MM.1S (cell line): Measurements from ENCODE around the gene BDP1.
"Not testable (repeated sequence)": the region's sequence is repeated elsewhere in the genome, so short reads cannot be mapped to it uniquely, and the experiment has no call there.

Experiments
- CTCF ChIP-seq: fragments of 300-600 bp; sonication (generic); IDR thresholded peaks from 2 replicates; pipeline ENCODE4 v1.5.1; 2016; ENCODE audit warnings: antibody characterized with exemption, low read length, mixed read lengths
- EZH2 ChIP-seq: fragments of 300-600 bp; sonication (generic); optimal IDR thresholded peaks from 2 replicates; pipeline ENCODE3; 2017; ENCODE audit warnings: low read depth, mild to moderate bottlenecking, antibody characterized with exemption, low read length, mixed read lengths
- EZH2phosphoT487 ChIP-seq: fragments of 300-600 bp; sonication (generic); IDR thresholded peaks from 2 replicates; pipeline ENCODE4 v1.6.1; 2018; ENCODE audit warnings: antibody characterized with exemption, low read length

GRCh38 chr5:71577839-71578238 lies 122.4 kb downstream of the BDP1 start:
- not testable (repeated sequence) for TF ChIP-seq CTCF, EZH2phosphoT487, EZH2
